Astrocyte (in vitro differentiated cells and primary cell): ENCODE results near the gene GIGYF1. TPM values are rescaled to one million over a fixed set of nuclear protein-coding genes. Genes with fewer than 3 reads are reported as not detected.

Experiments used
- DNase-seq: peaks from one replicate; pipeline ENCODE4 v3.0.0-alpha.2; 2010; ENCODE audit warnings: low read depth
- FAIRE-seq: peaks from 2 replicates; lab custom pipeline; 2011; peaks lifted over from hg19 to GRCh38; lab: Jason Lieb, UNC
- H2AFZ ChIP-seq: 2 replicates; pipeline ENCODE4 v1.6.0; 2012; ENCODE audit warnings: low read depth, low read length, inconsistent platforms
- H3K27ac ChIP-seq: 2 replicates; pipeline ENCODE4 v1.5.1; 2011; ENCODE audit warnings: low read depth, low read length, inconsistent platforms
- H3K27me3 ChIP-seq: 2 replicates; pipeline ENCODE4 v1.6.0; 2011; ENCODE audit warnings: low read length, inconsistent platforms; ENCODE audit not compliant: insufficient read depth
- H3K36me3 ChIP-seq: 2 replicates; pipeline ENCODE4 v1.5.1; 2011; ENCODE audit warnings: low read length, inconsistent platforms; ENCODE audit not compliant: insufficient read depth
- H3K4me1 ChIP-seq: 2 replicates; pipeline ENCODE4 v1.5.1; 2011; ENCODE audit warnings: low read length, inconsistent platforms; ENCODE audit not compliant: insufficient read depth
- H3K4me2 ChIP-seq: 2 replicates; pipeline ENCODE4 v1.6.0; 2012; ENCODE audit warnings: low read length, inconsistent platforms
- H3K4me3 ChIP-seq: 2 replicates; pipeline ENCODE4 v1.5.1; 2011; ENCODE audit warnings: low read depth, mild to moderate bottlenecking, low read length, inconsistent platforms; ENCODE audit not compliant: insufficient read depth
- H3K79me2 ChIP-seq: 2 replicates; pipeline ENCODE4 v1.6.0; 2012; ENCODE audit warnings: mild to moderate bottlenecking, low read length, inconsistent platforms; ENCODE audit not compliant: insufficient read depth
- H3K9ac ChIP-seq: 2 replicates; pipeline ENCODE4 v1.6.0; 2012; ENCODE audit warnings: mild to moderate bottlenecking, low read length, inconsistent platforms
- H3K9me3 ChIP-seq: 2 replicates; pipeline ENCODE4 v1.5.1; 2012; ENCODE audit warnings: low read depth, mild to moderate bottlenecking, low read length, inconsistent platforms; ENCODE audit not compliant: insufficient read depth
- H4K20me1 ChIP-seq: 2 replicates; pipeline ENCODE4 v1.6.0; 2012; ENCODE audit warnings: low read length, inconsistent platforms; ENCODE audit not compliant: insufficient read depth
- H3K27ac Mint-ChIP-seq: one replicate; pipeline ENCODE4 v1.8.0; 2021; ENCODE audit warnings: mild to moderate bottlenecking, mixed read lengths; ENCODE audit not compliant: unreplicated experiment
- H3K27me3 Mint-ChIP-seq: one replicate; pipeline ENCODE4 v1.8.0; 2021; ENCODE audit warnings: low read depth, mixed read lengths; ENCODE audit not compliant: unreplicated experiment
- H3K36me3 Mint-ChIP-seq: one replicate; pipeline ENCODE4 v1.8.0; 2021; ENCODE audit warnings: low read depth, mixed read lengths; ENCODE audit not compliant: unreplicated experiment
- H3K4me1 Mint-ChIP-seq: one replicate; pipeline ENCODE4 v1.8.0; 2021; ENCODE audit warnings: low read depth, mixed read lengths; ENCODE audit not compliant: unreplicated experiment
- H3K4me3 Mint-ChIP-seq: one replicate; pipeline ENCODE4 v1.8.0; 2021; ENCODE audit warnings: mild to moderate bottlenecking, moderate library complexity, mixed read lengths; ENCODE audit not compliant: unreplicated experiment
- H3K9me3 Mint-ChIP-seq: one replicate; pipeline ENCODE4 v1.8.0; 2021; ENCODE audit warnings: mild to moderate bottlenecking, mixed read lengths; ENCODE audit not compliant: unreplicated experiment
- CTCF ChIP-seq: IDR thresholded peaks from 2 replicates; pipeline ENCODE4 v1.5.1; 2011; ENCODE audit warnings: low read depth, mild to moderate bottlenecking, inconsistent platforms, low read length, moderate library complexity; ENCODE audit not compliant: insufficient read depth
- EZH2 ChIP-seq: IDR thresholded peaks from 2 replicates; pipeline ENCODE4 v1.6.1; 2012; ENCODE audit warnings: mild to moderate bottlenecking, low read length, inconsistent platforms; ENCODE audit not compliant: insufficient read depth
- total RNA-seq: library from RNA; stranded (reverse); gene quantifications from 2 replicates; pipeline ENCODE4 v1.2.1, GENCODE V29; 2021

The GIGYF1 gene
- total RNA-seq, 1 donor from 2014 or later = 23.2 TPM

GRCh38 chr7:100674411-100675104, 19.5 kb downstream of the GIGYF1 start:
- Histone ChIP-seq H3K36me3 (no peaks in the 10 kb centered on the region), H3K9ac (peak overlapping the region; percentile 92), H2AFZ (no peak overlapping the region), H3K4me1 (peaks cover 5% of the 10 kb centered on the region), H3K4me2 (peak overlapping the region; percentile 85), H4K20me1 (peaks cover 37% of the 10 kb centered on the region), H3K9me3 (no peaks in the 10 kb centered on the region), H3K27me3 (no peaks in the 10 kb centered on the region), H3K4me3 (peak overlapping the region; percentile 83), H3K79me2 (peaks cover 47% of the 10 kb centered on the region), H3K27ac (peak overlapping the region; percentile 50)
- peak overlapping the region; percentile 83 for H3K27ac Mint-ChIP-seq
- H3K4me1 Mint-ChIP-seq = peaks cover 4% of the 10 kb centered on the region
- H3K4me3 Mint-ChIP-seq = peak overlapping the region; percentile 90
- no peaks in the 10 kb centered on the region for H3K9me3 Mint-ChIP-seq
- DNase-seq (no peak), FAIRE-seq (no peak)
- H3K27me3 Mint-ChIP-seq = peaks cover 6% of the 10 kb centered on the region
- peaks cover 7% of the 10 kb centered on the region for H3K36me3 Mint-ChIP-seq
- TF ChIP-seq CTCF = no peak
- no peak for TF ChIP-seq EZH2

GRCh38 chr7:100673942-100674410, 20.1 kb downstream of the GIGYF1 start:
- no peak for FAIRE-seq
- H3K4me1 Mint-ChIP-seq = peaks cover 4% of the 10 kb centered on the region

More at GRCh38 chr7:100673942-100674410, 20.1 kb downstream of the GIGYF1 start:
- H3K9me3 Mint-ChIP-seq = no peaks in the 10 kb centered on the region
- H3K4me1 ChIP-seq = peaks cover 5% of the 10 kb centered on the region
- peaks cover 31% of the 10 kb centered on the region for H4K20me1 ChIP-seq
- H3K4me3 ChIP-seq = peak overlapping the region; percentile 83
- H3K9me3 ChIP-seq = no peaks in the 10 kb centered on the region
- peak overlapping the region; percentile 62 for H3K27ac Mint-ChIP-seq
- no peaks in the 10 kb centered on the region for H3K27me3 ChIP-seq
- peak overlapping the region; percentile 80 for H2AFZ ChIP-seq
- H3K27ac ChIP-seq = peak overlapping the region; percentile 99
- TF ChIP-seq EZH2 = no peak
- TF ChIP-seq CTCF = no peak
- peak overlapping the region; percentile 90 for H3K4me3 Mint-ChIP-seq
- peak overlapping the region; percentile 85 for H3K4me2 ChIP-seq
- no peaks in the 10 kb centered on the region for H3K36me3 ChIP-seq
- H3K36me3 Mint-ChIP-seq = peaks cover 9% of the 10 kb centered on the region
- H3K79me2 ChIP-seq = peaks cover 47% of the 10 kb centered on the region
- DNase-seq = peak; percentile 20
- peaks cover 6% of the 10 kb centered on the region for H3K27me3 Mint-ChIP-seq
- H3K9ac ChIP-seq = peak overlapping the region; percentile 92
